GM23248 (cell line): Measurements from ENCODE around the gene ZNF730.

Source experiments
- EZH2 ChIP-seq: fragments of 200-600 bp; sonication (generic); IDR thresholded peaks from 2 replicates; pipeline ENCODE4 v1.6.1; 2018; ENCODE audit warnings: antibody characterized with exemption, mild to moderate bottlenecking; ENCODE audit not compliant: insufficient read depth, poor library complexity, severe bottlenecking
- EZH2phosphoT487 ChIP-seq: fragments of 200-600 bp; sonication (generic); IDR thresholded peaks from 2 replicates; pipeline ENCODE4 v1.6.1; 2018; ENCODE audit warnings: antibody characterized with exemption, moderate library complexity, mild to moderate bottlenecking, low read depth; ENCODE audit not compliant: insufficient read depth

DNA sequence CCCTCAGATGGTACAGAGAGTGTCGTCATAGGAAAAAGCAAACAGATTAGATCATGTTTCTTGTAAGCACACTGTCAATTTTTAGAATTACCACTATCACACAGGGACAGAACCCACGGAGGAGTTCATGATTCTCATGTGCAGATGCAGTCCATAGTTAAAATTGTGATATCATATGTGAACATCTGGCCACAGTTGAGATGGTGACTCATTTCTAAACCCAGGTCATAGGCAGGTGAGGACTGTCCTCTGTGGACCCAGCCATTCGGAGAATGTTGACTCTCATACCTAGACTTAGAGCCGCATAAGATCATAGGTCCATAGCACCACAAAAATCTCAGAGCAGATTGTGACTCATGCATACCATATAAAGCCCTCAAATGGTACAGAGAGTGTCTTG is 17.8 kb upstream of the ZNF730 start:
- TF ChIP-seq EZH2, result no peak
- TF ChIP-seq EZH2phosphoT487, result no peak
